MM.1S (cell line): Measurements from ENCODE around the gene MOB2.

Source experiments
- DNase-seq: peaks from one replicate; pipeline ENCODE4 v3.0.0-alpha.2; 2015
- H2AFZ ChIP-seq: fragments of 300-600 bp; sonication (generic); 2 replicates; pipeline ENCODE4 v1.6.0; 2016; ENCODE audit warnings: antibody characterized with exemption, low read length
- H3F3A ChIP-seq: fragments of 300-600 bp; sonication (generic); 2 replicates; pipeline ENCODE4 v1.6.1; 2016; ENCODE audit warnings: mild to moderate bottlenecking, antibody characterized with exemption, low read length, moderate library complexity, mixed read lengths; ENCODE audit not compliant: insufficient read depth
- H3K27ac ChIP-seq: fragments of 300-600 bp; sonication (generic); 2 replicates; pipeline ENCODE4 v1.5.1; 2016; ENCODE audit warnings: mild to moderate bottlenecking, low read length
- H3K27me3 ChIP-seq: fragments of 300-600 bp; sonication (generic); replicated peaks from 2 replicates; pipeline ENCODE4 v1.6.0; 2016; ENCODE audit warnings: low read length; ENCODE audit not compliant: insufficient read depth
- H3K36me3 ChIP-seq: fragments of 300-600 bp; sonication (generic); replicated peaks from 2 replicates; pipeline ENCODE4 v1.6.1; 2016; ENCODE audit warnings: mild to moderate bottlenecking, low read length, mixed read lengths; ENCODE audit not compliant: insufficient read depth
- H3K4me1 ChIP-seq: fragments of 300-600 bp; sonication (generic); 2 replicates; pipeline ENCODE4 v1.6.1; 2016; ENCODE audit warnings: low read length, mixed read lengths
- H3K4me2 ChIP-seq: fragments of 300-600 bp; sonication (generic); 2 replicates; pipeline ENCODE4 v1.6.0; 2016; ENCODE audit warnings: low read depth, low read length
- H3K4me3 ChIP-seq: fragments of 300-600 bp; sonication (generic); 2 replicates; pipeline ENCODE4 v1.5.1; 2016; ENCODE audit warnings: low read length, mixed read lengths
- H3K79me2 ChIP-seq: fragments of 300-600 bp; sonication (generic); 2 replicates; pipeline ENCODE4 v1.6.1; 2016; ENCODE audit warnings: mixed run types, low read length, mixed read lengths
- H3K9ac ChIP-seq: fragments of 300-600 bp; sonication (generic); 2 replicates; pipeline ENCODE4 v1.6.1; 2016; ENCODE audit warnings: low read length, mixed read lengths
- H3K9me2 ChIP-seq: fragments of 300-600 bp; sonication (generic); replicated peaks from 2 replicates; pipeline ENCODE4 v1.6.1; 2016; ENCODE audit warnings: mild to moderate bottlenecking, low read length, mixed read lengths; ENCODE audit not compliant: insufficient read depth
- H3K9me3 ChIP-seq: fragments of 300-600 bp; sonication (generic); replicated peaks from 2 replicates; pipeline ENCODE4 v1.6.1; 2016; ENCODE audit warnings: mild to moderate bottlenecking, low read length, mixed read lengths; ENCODE audit not compliant: insufficient read depth
- H4K20me1 ChIP-seq: fragments of 300-600 bp; sonication (generic); 2 replicates; pipeline ENCODE4 v1.6.1; 2016; ENCODE audit warnings: mild to moderate bottlenecking, low read length, moderate library complexity, mixed read lengths; ENCODE audit not compliant: insufficient read depth
- CTCF ChIP-seq: fragments of 300-600 bp; sonication (generic); IDR thresholded peaks from 2 replicates; pipeline ENCODE4 v1.5.1; 2016; ENCODE audit warnings: antibody characterized with exemption, low read length, mixed read lengths
- EZH2 ChIP-seq: fragments of 300-600 bp; sonication (generic); optimal IDR thresholded peaks from 2 replicates; pipeline ENCODE3; 2017; ENCODE audit warnings: low read depth, mild to moderate bottlenecking, antibody characterized with exemption, low read length, mixed read lengths
- EZH2phosphoT487 ChIP-seq: fragments of 300-600 bp; sonication (generic); IDR thresholded peaks from 2 replicates; pipeline ENCODE4 v1.6.1; 2018; ENCODE audit warnings: antibody characterized with exemption, low read length

The MOB2 gene

GRCh38 chr11:1485504-1485885, 1.1 kb downstream of the MOB2 start:
- no peak overlapping the region for H3K4me3 ChIP-seq
- H3K9me2 ChIP-seq: no peaks in the 10 kb centered on the region
- H3K4me1 ChIP-seq: no peaks in the 10 kb centered on the region
- H3K79me2 ChIP-seq: 0 out of 2 replicates have a peak, but pooled peaks cover 3% of the 10 kb centered on the region
- H3K9ac ChIP-seq: no peak overlapping the region
- H3K27ac ChIP-seq: no peak overlapping the region
- H3K4me2 ChIP-seq: no peak overlapping the region
- DNase-seq: no peak
- no peaks in the 10 kb centered on the region for H3K27me3 ChIP-seq
- H3F3A ChIP-seq: no peaks in the 10 kb centered on the region
- H3K9me3 ChIP-seq: no peaks in the 10 kb centered on the region
- TF ChIP-seq EZH2: no peak
- no peak for TF ChIP-seq CTCF
- TF ChIP-seq EZH2phosphoT487: no peak
- no peaks in the 10 kb centered on the region for H3K36me3 ChIP-seq
- no peak overlapping the region for H2AFZ ChIP-seq
- no peaks in the 10 kb centered on the region for H4K20me1 ChIP-seq

- H3K4me2 ChIP-seq: no peak overlapping the region
- H3K4me3 ChIP-seq: no peak overlapping the region
- no peaks in the 10 kb centered on the region for H3F3A ChIP-seq
- no peaks in the 10 kb centered on the region for H3K79me2 ChIP-seq
- no peaks in the 10 kb centered on the region for H3K36me3 ChIP-seq
- DNase-seq: no peak
- no peak overlapping the region for H3K9ac ChIP-seq
- no peak for TF ChIP-seq EZH2
- TF ChIP-seq EZH2phosphoT487: no peak
- no peak for TF ChIP-seq CTCF
- H3K27me3 ChIP-seq: no peaks in the 10 kb centered on the region
- no peak overlapping the region for H2AFZ ChIP-seq
- no peaks in the 10 kb centered on the region for H3K9me2 ChIP-seq
- no peaks in the 10 kb centered on the region for H3K9me3 ChIP-seq
- H3K27ac ChIP-seq: no peak overlapping the region
- no peaks in the 10 kb centered on the region for H3K4me1 ChIP-seq
- no peaks in the 10 kb centered on the region for H4K20me1 ChIP-seq
Observed at GRCh38 chr11:1484695-1485503, 1.7 kb downstream of the MOB2 start.

- no peaks in the 10 kb centered on the region for H3K36me3 ChIP-seq
- no peaks in the 10 kb centered on the region for H3K27me3 ChIP-seq
- TF ChIP-seq EZH2: no peak
- TF ChIP-seq EZH2phosphoT487: no peak
- TF ChIP-seq CTCF: no peak
- H3K79me2 ChIP-seq: no peaks in the 10 kb centered on the region
- no peaks in the 10 kb centered on the region for H3K9me2 ChIP-seq
- H2AFZ ChIP-seq: no peak overlapping the region
- H3K9me3 ChIP-seq: no peaks in the 10 kb centered on the region
- no peak overlapping the region for H3K4me2 ChIP-seq
- no peaks in the 10 kb centered on the region for H3F3A ChIP-seq
- no peaks in the 10 kb centered on the region for H3K4me1 ChIP-seq
- H3K4me3 ChIP-seq: no peak overlapping the region
- H4K20me1 ChIP-seq: no peaks in the 10 kb centered on the region
- no peak overlapping the region for H3K9ac ChIP-seq
- no peak for DNase-seq
- H3K27ac ChIP-seq: no peak overlapping the region
Observed at GRCh38 chr11:1484061-1484671, 2.4 kb downstream of the MOB2 start.
